HEK293 (cell line): ENCODE data around the gene KLRD1.

Experiments
- CTCF ChIA-PET: fragments of 350-600 bp; formaldehyde crosslinking; extraction: SDS; loops from one replicate; lab custom pipeline; 2021; ENCODE audit warnings: antibody characterized with exemption; lab: Yijun Ruan, JAX
- POLR2A ChIA-PET: fragments of 300-600 bp; formaldehyde crosslinking; extraction: SDS; loops from one replicate; lab custom pipeline; 2020; ENCODE audit warnings: antibody characterized with exemption, inconsistent platforms; lab: Yijun Ruan, JAX
- H3K27ac ChIP-seq: fragments of 200-500 bp; sonication (Bioruptor generic); 2 replicates; pipeline ENCODE4 v1.5.1; 2014; ENCODE audit warnings: low read depth, low read length, control low read depth, inconsistent platforms; ENCODE audit errors: extremely low read depth
- H3K36me3 ChIP-seq, 2 experiments: fragments of 200-500 bp in 1 of 2; sonication (Bioruptor generic) in 1 of 2; 1 replicate in 1 of 2; 2 replicates in 1 of 2; pipeline ENCODE4 v1.5.1; 2014 to 2017; ENCODE audit warnings: inconsistent platforms in 2 of 2, low read length in 2 of 2; ENCODE audit not compliant: control insufficient read depth in 2 of 2, insufficient read depth in 1 of 2
- H3K4me1 ChIP-seq: fragments of 200-500 bp; sonication (Bioruptor generic); 2 replicates; pipeline ENCODE4 v1.5.1; 2014; ENCODE audit warnings: mild to moderate bottlenecking, low read length, inconsistent platforms; ENCODE audit not compliant: control insufficient read depth, insufficient read depth
- H3K4me3 ChIP-seq: 2 replicates; pipeline ENCODE4 v1.5.1; 2011; ENCODE audit warnings: low read depth, mild to moderate bottlenecking, control low read depth, low read length, moderate library complexity
- H3K9me3 ChIP-seq: fragments of 200-500 bp; sonication (Bioruptor generic); 2 replicates; pipeline ENCODE4 v1.5.1; 2014; ENCODE audit warnings: low read depth, low read length, inconsistent platforms; ENCODE audit not compliant: control insufficient read depth, insufficient read depth
- BCL6B ChIP-seq: fragments of 450-650 bp; formaldehyde crosslinking; IDR thresholded peaks from 2 replicates; pipeline ENCODE4 v1.5.1; 2017; ENCODE audit warnings: missing biosample characterization, missing genetic modification characterization
- GLIS2 ChIP-seq: fragments of 450-650 bp; formaldehyde crosslinking; IDR thresholded peaks from 2 replicates; pipeline ENCODE4 v1.5.1; 2016; ENCODE audit warnings: missing biosample characterization, missing genetic modification characterization
- INSM2 ChIP-seq: fragments of 450-650 bp; formaldehyde crosslinking; IDR thresholded peaks from 2 replicates; pipeline ENCODE4 v1.5.1; 2016; ENCODE audit warnings: missing biosample characterization, missing genetic modification characterization
- KLF16 ChIP-seq: fragments of 450-650 bp; formaldehyde crosslinking; IDR thresholded peaks from 2 replicates; pipeline ENCODE4 v1.5.1; 2017; ENCODE audit warnings: missing biosample characterization, missing genetic modification characterization
- OVOL3 ChIP-seq: fragments of 450-650 bp; formaldehyde crosslinking; IDR thresholded peaks from 2 replicates; pipeline ENCODE4 v1.5.1; 2016; ENCODE audit warnings: missing biosample characterization, missing genetic modification characterization
- SP7 ChIP-seq: fragments of 450-650 bp; formaldehyde crosslinking; IDR thresholded peaks from 2 replicates; pipeline ENCODE4 v1.5.1; 2016; ENCODE audit warnings: missing biosample characterization, missing genetic modification characterization
- TRIM28 ChIP-seq: IDR thresholded peaks from 2 replicates; pipeline ENCODE4 v1.6.1; 2011; ENCODE audit warnings: low read length, control low read depth, borderline replicate concordance
- ZBTB1 ChIP-seq: fragments of 450-650 bp; formaldehyde crosslinking; IDR thresholded peaks from 2 replicates; pipeline ENCODE4 v1.5.1; 2016; ENCODE audit warnings: missing biosample characterization, missing genetic modification characterization
- ZBTB26 ChIP-seq: fragments of 450-650 bp; formaldehyde crosslinking; optimal IDR thresholded peaks from 2 replicates; pipeline ENCODE3; 2016; ENCODE audit warnings: missing biosample characterization, mild to moderate bottlenecking, missing genetic modification characterization
- ZBTB8A ChIP-seq: fragments of 450-650 bp; formaldehyde crosslinking; IDR thresholded peaks from 2 replicates; pipeline ENCODE4 v1.5.1; 2016; ENCODE audit warnings: missing biosample characterization, missing genetic modification characterization
- ZFP37 ChIP-seq: fragments of 450-650 bp; formaldehyde crosslinking; IDR thresholded peaks from 2 replicates; pipeline ENCODE4 v1.5.1; 2016; ENCODE audit warnings: missing biosample characterization, missing genetic modification characterization
- ZIC2 ChIP-seq: fragments of 450-650 bp; formaldehyde crosslinking; IDR thresholded peaks from 2 replicates; pipeline ENCODE4 v1.5.1; 2016; ENCODE audit warnings: missing biosample characterization, missing genetic modification characterization
- ZNF121 ChIP-seq: fragments of 450-650 bp; formaldehyde crosslinking; IDR thresholded peaks from 2 replicates; pipeline ENCODE4 v1.5.1; 2016; ENCODE audit warnings: missing biosample characterization, missing genetic modification characterization
- ZNF132 ChIP-seq: fragments of 450-650 bp; formaldehyde crosslinking; IDR thresholded peaks from 2 replicates; pipeline ENCODE4 v1.5.1; 2017; ENCODE audit warnings: missing biosample characterization, missing genetic modification characterization, borderline replicate concordance
- ZNF155 ChIP-seq: fragments of 450-650 bp; formaldehyde crosslinking; IDR thresholded peaks from 2 replicates; pipeline ENCODE4 v1.5.1; 2016; ENCODE audit warnings: missing biosample characterization, missing genetic modification characterization
- ZNF19 ChIP-seq: fragments of 450-650 bp; formaldehyde crosslinking; IDR thresholded peaks from 2 replicates; pipeline ENCODE4; 2016; ENCODE audit warnings: missing biosample characterization, missing genetic modification characterization, low read depth
- ZNF214 ChIP-seq: fragments of 450-650 bp; formaldehyde crosslinking; IDR thresholded peaks from 2 replicates; pipeline ENCODE4 v1.5.1; 2017; ENCODE audit warnings: missing biosample characterization, mild to moderate bottlenecking, missing genetic modification characterization, borderline replicate concordance
- ZNF324 ChIP-seq: fragments of 450-650 bp; formaldehyde crosslinking; IDR thresholded peaks from 2 replicates; pipeline ENCODE4 v1.5.1; 2016; ENCODE audit warnings: missing biosample characterization, missing genetic modification characterization
- ZNF350 ChIP-seq: fragments of 450-650 bp; formaldehyde crosslinking; IDR thresholded peaks from 2 replicates; pipeline ENCODE4 v1.5.0; 2017; ENCODE audit warnings: missing biosample characterization, mild to moderate bottlenecking, missing genetic modification characterization
- ZNF366 ChIP-seq: fragments of 450-650 bp; formaldehyde crosslinking; conservative IDR thresholded peaks from 2 replicates; pipeline ENCODE4 v1.5.1; 2016; ENCODE audit warnings: missing biosample characterization, missing genetic modification characterization
- ZNF404 ChIP-seq: fragments of 450-650 bp; formaldehyde crosslinking; IDR thresholded peaks from 2 replicates; pipeline ENCODE4 v1.5.1; 2017; ENCODE audit warnings: missing biosample characterization, missing genetic modification characterization
- ZNF501 ChIP-seq: fragments of 450-650 bp; formaldehyde crosslinking; IDR thresholded peaks from 2 replicates; pipeline ENCODE4 v1.5.1; 2016; ENCODE audit warnings: missing biosample characterization, missing genetic modification characterization
- ZNF530 ChIP-seq: fragments of 450-650 bp; formaldehyde crosslinking; IDR thresholded peaks from 2 replicates; pipeline ENCODE4 v1.5.1; 2016; ENCODE audit warnings: low read depth, missing biosample characterization, missing genetic modification characterization
- ZNF544 ChIP-seq: fragments of 450-650 bp; formaldehyde crosslinking; IDR thresholded peaks from 2 replicates; pipeline ENCODE4 v1.5.0; 2017; ENCODE audit warnings: missing biosample characterization, missing genetic modification characterization
- ZNF560 ChIP-seq: fragments of 450-650 bp; formaldehyde crosslinking; IDR thresholded peaks from 2 replicates; pipeline ENCODE4 v1.5.1; 2017; ENCODE audit warnings: missing biosample characterization, missing genetic modification characterization, borderline replicate concordance
- ZNF692 ChIP-seq: fragments of 450-650 bp; formaldehyde crosslinking; IDR thresholded peaks from 2 replicates; pipeline ENCODE4 v1.5.1; 2016; ENCODE audit warnings: missing biosample characterization, missing genetic modification characterization

Gene KLRD1

GRCh38 chr12:10272467-10272866, 35.2 kb upstream of the KLRD1 start:
- TF ChIP-seq ZNF501, result no peak
- no peak for TF ChIP-seq ZNF560 (tag by site-specific recombination)
- no peak for TF ChIP-seq ZNF350 (tag by site-specific recombination)
- TF ChIP-seq ZIC2 (tag by site-specific recombination), result no peak
- no peak for TF ChIP-seq ZNF155 (tag by site-specific recombination)
- TF ChIP-seq ZNF404 (tag by site-specific recombination), result no peak
- TF ChIP-seq ZFP37 (tag by site-specific recombination), result no peak
- no peak for TF ChIP-seq ZNF544 (tag by site-specific recombination)
- TF ChIP-seq BCL6B (tag by site-specific recombination), result no peak
- TF ChIP-seq ZNF214 (tag by site-specific recombination), result no peak
- TF ChIP-seq ZNF692 (tag by site-specific recombination), result no peak
- TF ChIP-seq ZNF132 (tag by site-specific recombination), result no peak
- TF ChIP-seq ZBTB26 (tag by site-specific recombination), result no peak
- TF ChIP-seq GLIS2, result no peak
- no peak for TF ChIP-seq TRIM28
- H3K9me3 ChIP-seq, result no peaks in the 10 kb centered on the region
- POLR2A ChIA-PET, result no interaction called here
- no peaks in the 10 kb centered on the region for H3K36me3 ChIP-seq
- H3K4me3 ChIP-seq, result no peak overlapping the region
- no peaks in the 10 kb centered on the region for H3K4me1 ChIP-seq
- H3K27ac ChIP-seq, result no peak overlapping the region
- CTCF ChIA-PET, result interaction anchor here (0.5 kb wide), 1 partner anchor 1728 kb away, joined by 3 read pairs; no protein-coding TSS in a partner anchor

- Histone ChIP-seq H3K27ac (no peak overlapping the region), H3K9me3 (no peaks in the 10 kb centered on the region), H3K36me3 (no peaks in the 10 kb centered on the region), H3K4me1 (no peaks in the 10 kb centered on the region), H3K4me3 (no peak overlapping the region)
- ChIA-PET CTCF (interaction anchor here (0.7 kb wide), 1 partner anchor 362 kb away, joined by 3 read pairs; no protein-coding TSS in a partner anchor), POLR2A (no interaction called here)
- TF ChIP-seq KLF16 (tag by site-specific recombination) (no peak), ZNF121 (tag by site-specific recombination) (no peak), SP7 (no peak), ZBTB8A (tag by site-specific recombination) (no peak), ZNF324 (tag by site-specific recombination) (no peak), ZIC2 (tag by site-specific recombination) (no peak), ZNF19 (tag by site-specific recombination) (no peak), ZNF530 (no peak), INSM2 (tag by site-specific recombination) (no peak), OVOL3 (tag by site-specific recombination) (no peak), ZNF366 (tag by site-specific recombination) (no peak), ZBTB26 (tag by site-specific recombination) (no peak), ZBTB1 (no peak)
Measured at GRCh38 chr12:10276774-10277173, 30.9 kb upstream of the KLRD1 start.
